Measurements from ENCODE around the gene CXCL3.
A peak's percentile ranks its signal among the peaks of the same experiment; 100 is the strongest.

CXCL3 gene

DNA sequence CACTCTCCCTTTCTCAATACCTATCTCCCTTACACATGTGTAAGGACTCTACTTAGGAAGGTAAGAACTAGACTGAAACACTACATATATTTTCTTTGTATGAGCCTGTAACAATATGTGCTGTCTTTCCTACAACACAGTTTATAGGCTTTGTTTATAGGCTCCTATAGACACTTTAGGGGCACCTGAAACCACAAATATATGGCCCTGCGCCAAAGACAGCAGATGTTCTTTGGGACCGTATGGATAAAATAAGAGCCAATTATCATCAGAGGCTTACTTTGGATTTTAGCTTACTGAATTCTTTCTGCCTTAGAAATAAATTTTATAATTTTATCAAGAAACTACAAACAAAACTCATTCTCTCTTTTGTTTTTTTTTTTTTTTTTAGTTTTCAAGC lies 16.6 kb upstream of the CXCL3 start:
- DNase-seq, result no peak

DNA sequence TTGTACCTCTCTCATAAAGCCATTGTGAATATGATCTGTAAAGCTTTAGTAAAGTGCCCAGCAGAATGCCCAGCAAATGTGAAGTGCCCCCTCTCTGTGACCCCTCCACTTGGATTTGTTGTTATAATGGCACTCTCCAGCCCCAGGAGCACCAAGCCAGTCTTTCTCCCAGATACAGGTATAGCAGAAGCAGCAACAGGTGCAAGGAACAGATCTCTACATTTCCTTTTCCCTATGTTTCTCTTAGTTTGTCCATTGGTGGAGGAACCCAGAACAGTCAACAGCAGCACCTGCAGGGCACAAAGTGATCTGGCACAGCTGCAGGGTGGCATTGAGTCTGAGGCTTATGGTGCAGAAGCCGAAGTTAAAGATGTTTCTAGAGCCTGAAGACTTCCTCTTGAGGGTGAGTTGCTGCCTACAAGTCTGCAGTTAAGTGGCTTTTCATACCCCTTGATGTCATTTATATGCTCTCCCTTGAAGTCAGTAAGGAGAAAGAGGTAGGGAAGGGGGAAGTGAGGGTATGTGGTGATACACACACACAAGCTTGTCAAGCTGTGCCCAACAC lies 16.1 kb upstream of the CXCL3 start:
- no peak for DNase-seq

DNA sequence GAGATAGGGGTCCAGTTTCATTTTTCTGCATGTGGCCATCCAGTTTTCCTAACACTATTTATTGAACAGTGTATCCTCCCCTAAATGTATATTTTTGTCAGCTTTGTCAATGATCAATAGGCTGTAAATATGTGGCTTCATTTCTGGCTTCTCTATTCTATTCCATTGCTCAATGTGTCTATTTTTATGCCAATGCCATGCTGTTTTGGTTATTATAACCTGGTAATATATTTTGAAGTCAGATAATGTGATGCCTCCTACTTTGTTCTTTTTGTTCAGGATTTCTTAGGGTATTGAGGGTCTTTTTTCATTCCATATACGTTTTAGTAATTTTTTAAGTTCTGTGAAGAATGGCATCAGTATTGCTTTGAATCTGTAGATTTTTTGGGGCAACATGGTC lies 8.7 kb upstream of the CXCL3 start:
- DNase-seq, result no peak

DNA sequence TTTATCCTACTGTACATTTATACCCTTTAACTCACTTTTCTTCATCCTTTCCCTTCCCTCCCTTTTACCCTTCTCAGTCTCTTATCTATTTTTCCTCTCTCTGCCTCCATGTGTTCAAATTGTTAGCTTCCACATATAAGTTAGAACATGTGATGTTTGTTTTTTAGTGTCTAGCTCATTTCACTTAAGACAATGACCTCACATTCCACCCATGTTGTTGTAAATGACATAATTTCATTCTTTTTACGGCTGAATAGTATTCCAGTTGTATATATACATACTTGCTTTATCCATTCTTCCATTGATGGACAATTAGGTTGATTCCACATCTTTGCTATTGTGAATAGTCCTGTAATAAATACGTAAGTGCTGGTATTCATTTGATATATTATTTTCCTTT lies 7.3 kb upstream of the CXCL3 start:
- DNase-seq, result no peak

DNA sequence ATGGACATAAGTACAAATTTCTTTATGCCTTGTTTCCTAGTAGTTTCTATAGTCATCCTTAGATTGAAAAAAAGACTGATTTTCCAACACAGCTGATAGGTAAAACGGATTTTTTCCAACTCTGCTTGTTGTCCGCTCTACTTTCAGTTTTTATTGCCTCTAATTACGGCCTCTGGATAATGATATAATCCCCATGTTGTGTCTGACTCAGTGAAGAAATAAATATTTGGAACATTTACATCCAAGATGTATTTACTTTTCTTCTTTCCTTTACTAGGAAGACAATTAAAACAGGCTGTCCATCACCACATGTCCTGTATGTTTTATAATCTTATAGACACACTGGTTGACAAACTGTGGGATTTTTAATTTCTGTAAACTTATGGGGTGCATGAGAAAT lies 6.8 kb upstream of the CXCL3 start:
- no peak for DNase-seq

DNA sequence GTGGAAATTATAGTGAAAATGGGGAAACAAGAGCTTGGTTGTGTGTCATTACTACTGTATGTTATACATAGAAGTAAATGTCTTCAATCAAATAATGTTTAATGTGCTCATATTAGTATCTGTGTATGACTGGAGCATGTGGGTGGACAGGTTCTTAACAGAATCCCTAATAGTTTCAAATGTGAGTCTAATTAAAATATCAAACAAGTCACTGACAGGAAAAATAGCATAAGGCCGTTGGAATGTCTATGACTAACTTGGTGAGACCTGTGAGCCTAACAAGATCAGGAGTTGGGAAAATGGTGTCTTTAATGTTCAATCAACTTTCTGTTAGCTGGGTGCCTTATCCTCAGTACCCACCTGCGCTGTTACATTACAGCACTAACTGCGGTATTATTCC lies 6.2 kb upstream of the CXCL3 start:
- peak; percentile 64 for DNase-seq

DNA sequence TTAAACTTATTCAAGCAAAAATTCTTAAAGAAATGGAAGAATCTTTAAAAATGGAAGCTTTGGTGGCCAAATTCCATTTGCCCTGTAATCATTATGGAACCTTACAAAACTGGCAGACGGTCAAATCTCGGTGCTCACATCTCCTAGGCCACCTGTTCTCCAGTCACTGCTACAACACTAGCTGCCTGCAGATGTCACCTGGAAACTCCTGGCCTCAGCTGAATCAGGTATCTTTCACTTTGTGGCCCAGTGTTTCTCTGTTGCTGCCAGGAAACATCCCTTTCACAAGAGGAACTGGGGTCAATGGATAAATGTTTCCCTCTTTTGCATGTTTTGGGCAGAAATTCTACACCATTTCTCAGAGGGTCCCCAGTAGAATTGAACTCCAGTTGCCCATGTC lies 4.2 kb upstream of the CXCL3 start:
- DNase-seq, result no peak

DNA sequence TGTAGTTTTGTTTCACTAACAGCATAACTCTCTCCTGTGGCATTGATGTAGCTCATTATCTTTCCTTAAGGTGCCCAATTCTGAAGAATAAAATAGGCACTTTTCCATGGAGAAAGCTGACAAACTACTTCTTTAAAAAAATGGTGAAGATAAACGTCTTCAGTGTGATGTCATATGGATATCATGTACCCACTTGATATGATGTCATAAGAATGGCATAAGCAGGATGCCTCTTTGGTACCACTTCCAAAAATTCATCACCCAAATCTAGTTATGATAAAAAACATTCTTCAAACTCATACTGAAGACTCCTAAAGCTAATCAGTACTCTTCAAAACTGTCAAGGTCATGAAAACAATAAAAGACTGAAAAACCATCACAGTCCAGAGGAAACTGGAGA lies 2.9 kb upstream of the CXCL3 start:
- DNase-seq, result no peak

DNA sequence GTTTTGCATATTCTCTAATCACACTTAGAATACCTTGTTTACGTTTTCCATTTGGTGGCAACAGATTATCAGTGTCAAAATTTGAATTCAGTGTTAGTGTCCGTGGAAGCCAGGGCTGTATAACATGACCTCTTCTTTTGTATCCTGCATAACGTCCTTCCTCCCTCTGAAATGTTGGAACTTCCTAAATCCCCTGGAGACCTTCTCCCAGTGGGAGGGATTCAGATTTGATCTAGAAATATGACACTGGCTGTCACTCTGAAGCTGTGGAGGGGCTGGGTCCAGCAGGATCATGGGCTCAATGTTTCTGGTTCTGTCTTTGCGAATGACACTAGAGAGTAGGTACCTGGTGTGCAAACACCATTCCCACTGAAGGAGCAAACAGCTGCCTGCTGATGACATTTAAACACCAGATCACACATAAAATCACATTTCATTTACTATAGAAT lies 850 bp upstream of the CXCL3 start:
- DNase-seq, result no peak

DNA sequence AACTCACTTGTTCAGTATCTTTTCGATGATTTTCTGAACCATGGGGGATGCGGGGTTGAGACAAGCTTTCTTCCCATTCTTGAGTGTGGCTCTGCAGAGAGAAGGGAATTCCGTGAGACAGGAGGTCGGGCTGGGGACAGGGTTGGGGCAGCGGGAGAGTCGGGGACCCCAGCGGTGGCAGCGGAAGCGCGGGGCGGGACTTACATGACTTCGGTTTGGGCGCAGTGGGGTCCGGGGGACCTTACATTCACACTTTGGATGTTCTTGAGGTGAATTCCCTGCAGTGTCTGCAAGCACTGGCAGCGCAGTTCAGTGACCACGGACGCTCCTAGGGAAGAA lies 434 bp downstream of the CXCL3 start:
- DNase-seq, result no peak

DNA sequence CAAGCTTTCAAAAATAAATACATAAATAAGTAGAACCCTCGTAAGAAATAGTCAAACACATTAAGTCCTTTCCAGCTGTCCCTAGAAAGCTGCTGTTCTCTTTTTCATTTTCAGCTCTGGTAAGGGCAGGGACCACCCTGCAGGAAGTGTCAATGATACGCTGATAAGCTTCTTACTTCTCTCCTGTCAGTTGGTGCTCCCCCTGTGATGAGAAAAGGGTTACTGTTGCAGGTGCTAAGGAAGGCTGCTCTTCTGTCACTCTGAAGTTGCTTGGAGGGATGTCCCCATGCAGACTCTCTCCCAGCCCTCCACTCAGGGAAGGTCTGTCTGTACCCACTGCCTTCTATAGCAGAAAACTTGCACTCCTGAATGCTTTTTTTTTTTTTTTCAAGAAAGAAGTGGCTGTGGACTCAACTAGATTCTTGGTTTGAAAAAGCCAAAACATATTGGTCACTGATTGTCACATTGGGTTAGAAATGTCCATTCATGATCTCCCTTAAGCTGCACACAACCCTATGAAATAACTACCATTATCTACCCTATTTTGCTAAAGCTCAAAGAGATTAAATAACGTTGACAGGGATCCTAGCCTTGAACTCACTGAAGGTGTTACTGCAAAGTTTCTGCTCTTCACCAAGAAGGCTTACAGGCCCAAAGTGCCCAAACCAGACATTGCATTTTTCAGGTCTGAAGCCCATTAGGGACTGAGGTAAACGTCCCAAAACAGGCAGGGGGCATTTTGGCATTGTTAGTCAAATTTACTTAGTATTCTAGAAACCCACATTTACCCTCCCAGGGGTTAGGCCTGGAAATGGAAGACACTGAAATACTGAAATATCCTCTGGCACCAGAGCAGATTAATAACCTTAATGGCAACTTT lies 1.2 kb downstream of the CXCL3 start:
- no peak for DNase-seq

DNA sequence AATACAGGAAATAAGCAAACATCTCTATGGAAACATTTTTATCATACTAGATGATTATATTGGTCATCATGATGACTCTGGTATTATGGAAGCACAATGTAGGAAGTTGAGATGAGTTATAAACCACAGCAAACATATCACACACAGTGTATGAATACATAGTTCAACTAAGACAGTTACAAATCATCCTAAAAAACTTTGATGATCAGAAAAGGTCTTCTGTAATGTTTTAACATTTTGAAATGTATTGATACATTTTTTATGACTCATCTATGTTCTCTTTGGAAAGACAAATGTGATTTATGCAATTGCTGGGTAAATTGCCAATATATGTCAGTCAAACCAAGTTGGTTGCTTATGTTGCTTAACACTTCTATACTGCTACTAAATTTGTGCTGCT lies 4.8 kb downstream of the CXCL3 start:
- peak; percentile 84 for DNase-seq

DNA sequence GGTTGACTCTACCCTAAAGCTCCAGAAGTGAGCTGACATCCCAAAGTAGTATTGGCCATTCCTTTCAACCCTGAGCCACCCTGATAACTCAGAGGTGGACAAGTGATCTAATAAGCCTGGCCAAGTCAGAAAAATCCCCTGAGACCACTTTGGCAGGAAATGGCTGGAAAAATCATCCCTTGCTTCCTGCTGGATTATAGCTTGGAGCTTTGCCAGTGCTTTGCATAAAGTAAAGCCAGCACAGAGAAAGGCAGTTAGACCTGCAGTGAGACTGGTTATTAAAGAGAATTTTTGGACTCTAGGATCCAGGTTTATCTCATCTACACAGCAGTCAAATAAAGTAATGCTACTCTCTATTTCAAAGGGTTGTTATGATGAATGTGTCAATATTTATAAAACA lies 6.4 kb downstream of the CXCL3 start:
- peak; percentile 27 for DNase-seq

DNA sequence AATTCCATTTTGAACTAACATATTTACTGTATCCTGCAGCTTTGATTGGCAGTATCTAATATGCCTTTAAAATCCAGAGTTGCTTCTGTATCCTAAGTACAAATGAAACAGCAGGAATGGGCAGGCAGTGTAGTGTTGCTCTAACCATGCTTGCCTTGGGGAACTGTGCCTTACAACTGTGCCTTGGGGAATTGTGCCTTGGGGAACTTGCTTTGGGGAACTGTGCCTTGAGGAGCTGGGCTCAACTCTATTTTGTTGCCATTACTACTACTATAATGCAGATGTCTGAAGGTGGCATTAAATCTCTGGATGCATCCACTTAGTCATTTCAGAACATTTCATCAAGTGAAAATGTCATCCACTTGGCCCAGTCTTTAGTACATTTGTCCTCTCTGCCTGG lies 6.9 kb downstream of the CXCL3 start:
- no peak for DNase-seq

DNA sequence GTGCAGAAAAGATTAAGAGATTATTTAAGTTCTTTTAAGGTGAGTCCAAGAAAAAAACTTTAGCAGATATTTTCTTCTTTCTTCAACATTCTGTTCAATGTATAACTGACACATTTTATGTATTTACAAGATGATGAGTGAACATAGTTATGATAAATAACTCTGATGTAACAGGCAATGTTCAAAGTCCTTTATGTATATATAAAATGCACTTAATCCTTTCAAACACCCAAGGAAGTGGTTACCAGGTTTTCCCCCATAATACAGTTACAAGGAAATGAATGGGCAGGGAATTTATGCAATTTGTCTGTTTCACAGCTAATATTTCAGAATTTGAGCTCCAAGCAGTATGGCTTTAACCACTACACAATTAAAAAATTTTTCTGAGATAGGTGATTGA lies 8.2 kb downstream of the CXCL3 start:
- no peak for DNase-seq

DNA sequence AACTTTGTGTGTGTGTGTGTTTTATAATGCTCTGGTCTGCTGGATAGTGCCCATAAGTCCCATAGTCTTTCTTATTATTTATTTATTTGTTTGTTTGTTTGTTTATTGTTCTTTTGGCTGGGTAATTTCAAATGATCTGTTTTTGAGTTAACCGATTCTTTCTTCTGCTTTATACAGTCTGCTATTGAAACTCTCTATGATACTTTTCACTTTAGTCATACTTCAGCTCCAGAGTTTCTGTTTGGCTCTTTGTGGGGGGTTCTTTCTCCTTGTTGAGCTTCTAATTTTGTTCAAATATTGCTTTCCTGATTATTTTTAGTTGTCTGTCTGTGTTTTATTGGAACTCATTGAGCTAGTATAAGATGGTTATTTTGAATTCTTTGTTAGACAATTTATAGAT lies 10.0 kb downstream of the CXCL3 start:
- no peak for DNase-seq

DNA sequence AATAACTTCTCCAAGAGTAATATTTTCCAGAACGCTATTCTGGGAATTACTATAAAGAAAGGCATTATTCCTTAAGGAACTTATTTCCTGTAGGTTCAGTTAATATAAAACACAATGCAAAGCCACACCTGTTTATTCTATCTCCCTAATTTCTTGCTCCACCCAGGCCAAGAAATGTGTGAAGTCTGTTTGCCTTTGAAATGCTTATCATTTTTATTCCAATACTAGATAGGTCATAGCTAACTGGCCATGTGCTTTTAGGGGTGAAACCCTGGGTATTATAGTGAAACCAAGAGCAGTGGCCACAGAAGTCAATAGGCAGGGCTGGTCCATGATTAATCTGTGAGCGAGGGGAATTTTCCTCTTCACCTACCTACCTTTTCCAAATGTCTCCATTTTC lies 14.8 kb downstream of the CXCL3 start:
- no peak for DNase-seq

DNA sequence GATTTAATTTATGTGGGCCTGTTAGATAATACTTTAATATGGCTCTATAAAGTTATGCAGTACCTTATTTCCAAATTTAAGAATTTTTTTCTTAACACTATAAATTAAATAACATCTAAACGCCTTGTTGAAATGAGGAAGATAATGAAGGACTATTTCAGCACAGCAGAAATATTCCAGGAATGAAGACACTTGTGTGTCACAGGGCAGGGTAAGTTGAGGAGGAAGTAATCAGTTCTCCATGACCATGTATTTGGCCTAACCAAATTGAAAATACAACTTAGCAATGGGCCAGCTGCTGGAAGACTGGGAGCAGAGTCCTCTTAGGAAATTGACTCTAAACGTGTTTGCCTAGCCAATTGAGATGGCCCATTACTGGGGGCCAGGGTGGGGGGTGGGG lies 16.9 kb downstream of the CXCL3 start:
- DNase-seq, result no peak

DNA sequence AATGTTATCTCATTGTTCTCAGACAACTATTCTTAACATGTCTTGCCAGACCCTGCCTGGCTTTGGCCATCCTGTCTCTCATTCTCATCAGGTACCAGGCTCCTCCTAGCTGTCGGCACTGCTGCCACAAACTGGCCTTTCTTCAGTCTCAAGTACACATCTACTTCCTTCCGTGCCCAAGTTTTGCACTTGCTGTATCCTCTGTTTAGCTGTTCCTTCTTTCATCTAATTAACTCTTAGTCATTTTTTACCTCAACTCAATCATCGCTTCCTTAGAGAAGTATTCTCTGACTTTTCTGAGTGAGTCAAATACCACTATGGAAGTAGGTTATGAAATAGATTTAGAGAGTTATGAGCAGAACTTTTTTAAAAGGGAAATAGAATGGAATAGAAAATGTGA lies 19.7 kb downstream of the CXCL3 start:
- peak; percentile 53 for DNase-seq

DNA sequence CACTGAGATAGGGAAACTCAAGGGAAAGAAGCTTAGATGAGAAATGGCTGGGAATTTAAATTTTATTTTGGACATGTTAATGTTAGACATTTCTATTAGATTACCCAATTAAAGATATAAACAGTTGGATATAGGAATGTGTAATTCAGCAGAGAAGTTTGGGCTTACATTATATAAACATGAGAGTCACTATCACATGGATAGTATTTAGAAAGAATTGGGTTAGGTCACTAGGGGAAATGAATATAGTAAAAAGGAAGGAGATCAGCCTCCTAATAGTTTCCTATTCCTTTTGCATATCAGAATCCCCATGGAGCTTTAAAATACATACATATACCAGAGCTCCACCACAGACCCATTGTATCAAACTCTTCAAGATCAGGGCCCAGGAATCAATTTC lies 20.4 kb downstream of the CXCL3 start:
- DNase-seq, result peak; percentile 52

DNA sequence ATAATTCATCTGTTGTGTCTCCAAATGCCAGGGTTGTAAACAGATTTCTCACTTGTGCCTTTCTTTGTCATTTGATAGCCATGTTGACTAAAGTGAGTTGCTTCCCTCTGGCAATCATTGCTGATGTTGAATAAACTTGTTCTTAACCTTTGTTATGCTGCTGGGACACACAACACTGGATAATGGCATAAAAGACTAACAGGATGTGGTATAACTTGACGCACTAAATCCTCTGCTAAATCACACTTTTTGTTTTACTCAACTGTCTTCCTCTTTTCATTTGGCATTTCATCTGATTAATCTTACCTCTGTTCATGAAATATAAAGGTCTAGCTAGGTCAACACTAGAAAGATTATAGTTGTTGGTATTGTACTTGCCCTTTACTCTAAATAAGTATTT lies 22.4 kb downstream of the CXCL3 start:
- peak; percentile 51 for DNase-seq

DNA sequence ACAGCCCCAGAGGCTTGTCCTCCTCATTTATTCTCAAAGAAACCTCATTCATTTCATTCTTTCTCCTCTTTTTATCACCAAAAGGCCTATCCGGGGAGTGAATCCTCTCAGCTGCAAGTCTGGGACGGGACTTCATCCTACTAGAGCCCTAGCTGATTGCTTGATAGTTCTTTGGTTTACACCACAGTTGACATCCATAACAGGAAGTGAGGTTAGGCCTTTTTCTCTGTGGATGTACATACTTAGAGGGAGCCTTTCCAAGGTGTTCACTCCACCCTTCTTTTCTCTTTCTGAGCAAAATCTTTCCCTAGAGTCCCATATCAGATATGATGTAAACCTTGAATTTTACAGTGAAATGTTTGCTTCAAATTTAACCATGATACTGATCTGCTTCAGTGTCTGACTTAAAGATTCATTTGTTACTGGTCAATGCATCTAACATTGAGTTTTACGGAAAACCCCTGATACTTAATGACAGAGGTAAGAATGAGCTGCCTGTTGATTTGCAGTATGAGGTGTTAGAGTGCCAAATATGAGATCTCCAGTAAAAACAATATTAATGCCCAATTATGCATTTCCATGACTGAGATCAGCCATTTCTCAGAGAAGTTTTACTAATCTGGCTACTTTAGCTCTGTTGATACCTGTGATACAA lies 23.2 kb downstream of the CXCL3 start:
- DNase-seq, result no peak

DNA sequence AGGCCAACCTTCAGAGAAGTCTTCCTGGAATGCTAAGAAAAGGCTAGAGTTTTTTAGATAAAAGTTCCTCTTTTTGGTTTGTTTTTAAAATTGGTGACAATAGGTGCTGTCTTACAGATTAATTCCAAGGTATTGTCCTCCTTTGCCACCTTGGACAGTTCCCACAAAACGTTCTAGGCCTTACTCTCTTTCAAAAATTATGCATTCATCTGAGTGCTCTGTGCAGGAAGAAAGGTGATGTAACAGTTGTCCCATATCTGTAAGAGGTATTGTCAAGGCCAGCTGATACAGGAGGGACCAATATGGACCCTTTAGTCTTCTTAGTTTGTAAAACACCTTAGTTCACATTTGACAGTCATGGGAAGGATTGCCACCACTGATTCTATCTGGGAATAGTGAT lies 24.2 kb downstream of the CXCL3 start:
- no peak for DNase-seq

DNA sequence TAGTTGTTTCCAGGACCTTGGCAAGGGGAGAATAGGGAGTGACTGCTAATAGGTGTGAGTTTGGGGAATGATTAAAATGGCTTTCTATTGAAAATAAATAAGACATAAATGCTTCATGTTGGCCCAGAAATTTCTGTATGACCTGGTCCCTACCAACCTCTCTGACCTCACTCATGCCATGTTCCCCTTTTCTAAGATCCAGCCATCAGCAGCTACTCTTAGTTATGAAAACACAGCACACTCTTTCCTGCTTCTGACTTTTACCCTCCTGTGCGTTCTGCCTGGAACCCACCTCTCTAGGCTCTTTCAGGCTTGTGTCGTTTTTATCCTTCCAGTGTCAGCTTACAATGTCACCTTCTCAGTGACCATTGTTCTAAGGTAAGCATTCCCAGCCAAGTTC lies 25.2 kb downstream of the CXCL3 start:
- no peak for DNase-seq

DNA sequence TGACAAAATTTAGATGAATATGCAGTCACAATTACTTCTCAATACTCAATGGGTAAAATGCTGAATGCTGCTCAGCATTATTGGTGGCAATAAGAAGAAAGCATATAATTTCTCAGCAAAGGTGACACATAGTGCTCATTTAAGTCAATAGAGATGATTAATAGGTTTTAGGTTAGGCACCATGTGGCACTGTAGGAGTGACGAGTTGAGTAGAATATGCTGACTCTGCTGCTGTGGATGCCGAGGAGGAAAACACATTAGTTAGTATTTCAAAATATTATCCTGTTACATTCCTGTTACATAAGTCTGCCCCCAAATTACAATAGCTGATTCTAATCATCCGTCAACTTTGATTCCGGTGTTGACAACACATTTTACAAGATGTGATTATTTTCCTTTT lies 26.4 kb downstream of the CXCL3 start:
- no peak for DNase-seq

Data from HCEC 1CT (cell line).